22Rv1 (cell line): ENCODE measurements around the gene WIPF2.

Experiments
- H3K27ac ChIP-seq: fragments of 450-650 bp; 2 replicates; pipeline ENCODE4 v1.5.1; 2017
- CTCF ChIP-seq: fragments of 450-650 bp; IDR thresholded peaks from 2 replicates; pipeline ENCODE4 v1.5.1; 2017; ENCODE audit warnings: mild to moderate bottlenecking
- ZFX ChIP-seq: fragments of 450-650 bp; IDR thresholded peaks from 2 replicates; pipeline ENCODE4 v1.6.1; 2017; ENCODE audit warnings: antibody characterized with exemption, borderline replicate concordance

WIPF2 gene

DNA sequence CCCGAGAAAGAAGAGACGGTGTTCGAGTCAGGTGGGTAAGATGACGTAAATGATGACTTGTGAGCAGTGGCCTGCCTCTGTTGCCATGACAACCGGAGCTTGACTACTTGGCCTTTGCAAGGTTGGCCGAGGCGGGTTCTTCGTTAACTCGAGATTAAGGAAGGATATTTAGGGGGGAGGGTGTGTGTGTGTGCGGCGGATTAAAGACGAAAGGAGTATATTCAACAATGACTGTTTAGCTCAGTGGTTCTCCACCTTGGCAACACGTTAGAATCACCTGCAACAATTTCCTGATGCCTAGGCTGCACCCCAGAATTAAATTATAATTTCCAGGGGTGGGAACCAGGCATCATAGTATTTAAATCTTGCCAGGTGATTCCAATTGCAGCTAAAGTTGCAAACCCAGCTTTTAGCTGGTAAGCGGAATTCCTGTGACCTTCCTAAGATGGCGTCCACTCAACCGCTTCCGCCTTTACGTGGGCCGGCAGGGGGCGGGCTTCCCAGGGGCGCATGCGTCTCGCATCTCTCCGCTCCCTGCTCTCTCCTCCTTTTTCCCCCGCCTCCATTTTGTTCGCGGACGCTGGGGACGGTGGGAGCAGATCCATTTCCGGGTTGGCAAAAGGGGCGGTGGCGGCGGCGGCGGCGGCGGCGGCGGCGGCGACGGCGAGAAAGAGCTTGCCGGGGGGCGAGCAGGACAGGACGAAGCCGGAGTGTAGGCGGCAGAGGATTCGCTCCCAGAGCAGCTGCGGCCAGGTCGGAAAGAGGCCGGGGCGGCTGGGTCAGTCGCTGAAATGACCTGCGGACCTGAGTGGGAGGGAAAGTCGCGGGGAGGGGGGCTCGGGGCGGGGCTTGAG lies at the start of gene WIPF2:
TSS of gene WIPF2 (plus strand) at position 565 of the 854 bp plus-strand sequence. CDS start 37,156 bp downstream, outside the sequence.
- H3K27ac ChIP-seq: peak within 1 kb of the TSS; percentile 71
- no peak for TF ChIP-seq ZFX
- peak; percentile 48 for TF ChIP-seq CTCF

DNA sequence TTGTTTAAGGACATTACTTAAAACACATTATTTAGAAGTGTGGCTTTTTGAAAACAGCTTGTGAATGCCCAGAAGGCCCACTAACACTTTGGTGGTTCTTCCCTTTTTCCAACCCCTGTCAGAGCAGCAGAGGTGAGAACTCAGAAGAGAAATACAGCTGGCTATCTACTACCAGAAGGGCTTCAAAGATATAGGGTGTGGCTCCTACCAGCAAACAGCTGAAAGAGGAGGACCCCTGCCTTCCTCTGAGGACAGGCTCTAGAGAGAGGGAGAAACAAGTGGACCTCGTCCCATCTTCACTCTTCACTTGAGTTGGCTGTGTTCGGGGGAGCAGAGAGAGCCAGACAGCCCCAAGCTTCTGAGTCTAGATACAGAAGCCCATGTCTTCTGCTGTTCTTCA lies 48.8 kb upstream of the WIPF2 start:
- TF ChIP-seq CTCF (no peak), ZFX (no peak)

DNA sequence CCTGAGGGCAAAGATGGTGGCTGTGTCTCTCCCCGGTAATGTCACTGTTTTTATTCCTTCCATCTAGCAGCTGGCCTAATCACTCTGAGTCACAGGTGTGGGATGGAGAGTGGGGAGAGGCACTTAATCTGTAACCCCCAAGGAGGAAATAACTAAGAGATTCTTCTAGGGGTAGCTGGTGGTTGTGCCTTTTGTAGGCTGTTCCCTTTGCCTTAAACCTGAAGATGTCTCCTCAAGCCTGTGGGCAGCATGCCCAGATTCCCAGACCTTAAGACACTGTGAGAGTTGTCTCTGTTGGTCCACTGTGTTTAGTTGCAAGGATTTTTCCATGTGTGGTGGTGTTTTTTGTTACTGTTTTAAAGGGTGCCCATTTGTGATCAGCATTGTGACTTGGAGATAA lies 47.4 kb upstream of the WIPF2 start:
- TF ChIP-seq ZFX (no peak), CTCF (no peak)
- H3K27ac ChIP-seq: no peak overlapping the region

More for the DNA sequence above, 48.8 kb upstream of the WIPF2 start:
- H3K27ac ChIP-seq: no peak overlapping the region

GRCh38 chr17:40173091-40173777 lies 45.9 kb upstream of the WIPF2 start:
- no peak for TF ChIP-seq ZFX
- TF ChIP-seq CTCF: no peak
- H3K27ac ChIP-seq: no peak overlapping the region

DNA sequence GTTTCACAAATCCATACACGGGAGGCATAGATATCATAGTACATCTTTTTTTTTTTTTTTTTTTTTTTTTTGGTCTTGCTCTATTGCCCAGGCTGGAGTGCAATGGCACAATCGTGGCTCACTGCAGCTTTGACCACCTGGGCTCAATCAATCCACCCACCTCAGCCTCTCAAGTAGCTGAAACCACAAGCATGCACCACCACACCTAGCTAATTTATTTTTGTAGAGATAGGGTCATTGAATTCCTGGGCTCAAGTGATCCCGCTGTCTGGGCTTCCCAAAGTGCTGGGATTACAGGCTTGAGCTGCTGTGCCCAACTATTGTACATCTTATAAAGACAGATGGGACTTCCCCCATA lies 45.3 kb upstream of the WIPF2 start:
- H3K27ac ChIP-seq: no peak overlapping the region
- no peak for TF ChIP-seq CTCF
- no peak for TF ChIP-seq ZFX

GRCh38 chr17:40174514-40174913 lies 44.6 kb upstream of the WIPF2 start:
- H3K27ac ChIP-seq: no peak overlapping the region
- no peak for TF ChIP-seq CTCF
- TF ChIP-seq ZFX: no peak
